BLaER1 (cell line): ENCODE data around the gene GSTM1.
"Not testable (repeated sequence)": the region's sequence is repeated elsewhere in the genome, so short reads cannot be mapped to it uniquely, and the experiment has no call there.

ENCODE experiments used
- H3K27ac ChIP-seq: shearing (Covaris generic); formaldehyde crosslinking; 2 replicates; pipeline ENCODE4 v1.8.1; 2022
- H3K27me3 ChIP-seq: shearing (Covaris generic); formaldehyde crosslinking; 2 replicates; pipeline ENCODE4 v1.8.1; 2022
- H3K36me3 ChIP-seq: shearing (Covaris generic); formaldehyde crosslinking; 2 replicates; pipeline ENCODE4 v1.8.1; 2022
- H3K4me1 ChIP-seq: shearing (Covaris generic); formaldehyde crosslinking; 2 replicates; pipeline ENCODE4 v1.8.1; 2022
- H3K4me2 ChIP-seq: shearing (Covaris generic); formaldehyde crosslinking; 2 replicates; pipeline ENCODE4 v1.8.1; 2022
- H3K4me3 ChIP-seq: shearing (Covaris generic); formaldehyde crosslinking; 2 replicates; pipeline ENCODE4 v1.8.1; 2022
- H3K9ac ChIP-seq: shearing (Covaris generic); formaldehyde crosslinking; 2 replicates; pipeline ENCODE4 v1.8.1; 2022
- H3K9me3 ChIP-seq: shearing (Covaris generic); formaldehyde crosslinking; 2 replicates; pipeline ENCODE4 v1.8.1; 2022
- H4K20me1 ChIP-seq: shearing (Covaris generic); formaldehyde crosslinking; 2 replicates; pipeline ENCODE4 v1.8.1; 2022
- Cebpa-rat ChIP-seq: shearing (Covaris generic); IDR thresholded peaks from 2 replicates; pipeline ENCODE4 v1.8.1; 2022

GSTM1 gene

GRCh38 chr1:109677459-109677858 is 10.2 kb upstream of the GSTM1 start:
- Histone ChIP-seq H3K4me3 (no peak overlapping the region), H3K27ac (no peak overlapping the region), H3K9ac (no peak overlapping the region), H3K4me1 (no peaks in the 10 kb centered on the region), H3K36me3 (no peaks in the 10 kb centered on the region), H3K4me2 (no peak overlapping the region), H4K20me1 (no peaks in the 10 kb centered on the region), H3K27me3 (no peaks in the 10 kb centered on the region), H3K9me3 (no peaks in the 10 kb centered on the region)
- TF ChIP-seq Cebpa-rat = no peak

GRCh38 chr1:109678637-109679036 is 9.0 kb upstream of the GSTM1 start:
- H3K27ac ChIP-seq, H3K4me3 ChIP-seq, H3K9ac ChIP-seq, H3K9me3 ChIP-seq, H3K4me2 ChIP-seq, H3K36me3 ChIP-seq, H4K20me1 ChIP-seq, H3K4me1 ChIP-seq, H3K27me3 ChIP-seq: not testable (repeated sequence)

- H3K9me3 ChIP-seq, H3K27ac ChIP-seq, H3K27me3 ChIP-seq, H3K4me2 ChIP-seq, H3K36me3 ChIP-seq, H3K4me3 ChIP-seq, H4K20me1 ChIP-seq, H3K9ac ChIP-seq: not testable (repeated sequence)
- peaks cover 14% of the 10 kb centered on the region for H3K4me1 ChIP-seq
These were observed 2.8 kb upstream of the GSTM1 start for GRCh38 chr1:109684777-109685176.

- H3K27me3 ChIP-seq, H3K4me3 ChIP-seq, H3K9ac ChIP-seq, H3K27ac ChIP-seq, H4K20me1 ChIP-seq, H3K4me2 ChIP-seq, H3K9me3 ChIP-seq: not testable (repeated sequence)
- Histone ChIP-seq H3K4me1 (peaks cover 14% of the 10 kb centered on the region), H3K36me3 (peaks cover 14% of the 10 kb centered on the region)
These were observed 2.2 kb upstream of the GSTM1 start for GRCh38 chr1:109685399-109685798.

GRCh38 chr1:109685890-109686289 is 1.7 kb upstream of the GSTM1 start:
- not testable (repeated sequence) for H3K9me3 ChIP-seq, H3K27ac ChIP-seq, H3K4me2 ChIP-seq, H4K20me1 ChIP-seq, H3K27me3 ChIP-seq, H3K9ac ChIP-seq, H3K4me3 ChIP-seq
- peaks cover 19% of the 10 kb centered on the region for H3K36me3 ChIP-seq
- peaks cover 14% of the 10 kb centered on the region for H3K4me1 ChIP-seq

- H3K9ac ChIP-seq = peak overlapping the region; percentile 84
These were observed 508 bp upstream of the GSTM1 start for GRCh38 chr1:109687109-109687508.

GRCh38 chr1:109689844-109690405 is 2.3 kb downstream of the GSTM1 start:
- Histone ChIP-seq H3K36me3 (peaks cover 45% of the 10 kb centered on the region), H3K4me3 (no peak overlapping the region), H4K20me1 (no peaks in the 10 kb centered on the region), H3K4me2 (no peak overlapping the region), H3K9ac (no peak overlapping the region), H3K27ac (no peak overlapping the region), H3K9me3 (peaks cover 2% of the 10 kb centered on the region), H3K27me3 (no peaks in the 10 kb centered on the region), H3K4me1 (peaks cover 14% of the 10 kb centered on the region)
- TF ChIP-seq Cebpa-rat = no peak

More at GRCh38 chr1:109687109-109687508, 508 bp upstream of the GSTM1 start:
- not testable (repeated sequence) for H3K27me3 ChIP-seq, H4K20me1 ChIP-seq, H3K9me3 ChIP-seq
- peak overlapping the region; percentile 69 for H3K4me3 ChIP-seq
- peaks cover 14% of the 10 kb centered on the region for H3K4me1 ChIP-seq
- H3K27ac ChIP-seq = peak overlapping the region; percentile 86
- peak overlapping the region; percentile 89 for H3K4me2 ChIP-seq
- H3K36me3 ChIP-seq = peaks cover 30% of the 10 kb centered on the region

- Histone ChIP-seq H3K4me2 (no peak overlapping the region), H3K9me3 (no peaks in the 10 kb centered on the region), H3K4me1 (peaks cover 14% of the 10 kb centered on the region), H4K20me1 (no peaks in the 10 kb centered on the region), H3K36me3 (peaks cover 59% of the 10 kb centered on the region), H3K27ac (no peak overlapping the region), H3K27me3 (no peaks in the 10 kb centered on the region), H3K4me3 (no peak overlapping the region), H3K9ac (no peak overlapping the region)
- TF ChIP-seq Cebpa-rat = no peak
These were observed 4.1 kb downstream of the GSTM1 start for GRCh38 chr1:109691759-109692158.

GRCh38 chr1:109694400-109694799 is 6.8 kb downstream of the GSTM1 start:
- not testable (repeated sequence) for H4K20me1 ChIP-seq, H3K4me1 ChIP-seq, H3K9me3 ChIP-seq, H3K27ac ChIP-seq, H3K4me3 ChIP-seq, H3K27me3 ChIP-seq, H3K9ac ChIP-seq, H3K4me2 ChIP-seq
- H3K36me3 ChIP-seq = peaks cover 62% of the 10 kb centered on the region

GRCh38 chr1:109695138-109695537 is 7.5 kb downstream of the GSTM1 start:
- not testable (repeated sequence) for H3K27ac ChIP-seq, H3K4me3 ChIP-seq, H3K4me2 ChIP-seq, H3K4me1 ChIP-seq, H4K20me1 ChIP-seq, H3K9ac ChIP-seq, H3K9me3 ChIP-seq, H3K27me3 ChIP-seq
- peaks cover 54% of the 10 kb centered on the region for H3K36me3 ChIP-seq

GRCh38 chr1:109697066-109697465 is 9.4 kb downstream of the GSTM1 start:
- Histone ChIP-seq H3K9me3 (no peaks in the 10 kb centered on the region), H3K4me2 (no peak overlapping the region), H3K27ac (no peak overlapping the region), H4K20me1 (no peaks in the 10 kb centered on the region), H3K4me1 (no peaks in the 10 kb centered on the region), H3K36me3 (peaks cover 36% of the 10 kb centered on the region), H3K9ac (no peak overlapping the region), H3K4me3 (no peak overlapping the region), H3K27me3 (no peaks in the 10 kb centered on the region)
- TF ChIP-seq Cebpa-rat = no peak

- H3K4me3 ChIP-seq, H3K27me3 ChIP-seq, H3K9me3 ChIP-seq, H3K4me2 ChIP-seq, H3K9ac ChIP-seq, H3K27ac ChIP-seq, H4K20me1 ChIP-seq, H3K4me1 ChIP-seq: not testable (repeated sequence)
- peaks cover 28% of the 10 kb centered on the region for H3K36me3 ChIP-seq
These were observed 10.2 kb downstream of the GSTM1 start for GRCh38 chr1:109697861-109698260.

GRCh38 chr1:109702940-109703339 is 15.3 kb downstream of the GSTM1 start:
- H3K36me3 ChIP-seq, H3K4me2 ChIP-seq, H3K27me3 ChIP-seq: not testable (repeated sequence)

More at GRCh38 chr1:109702940-109703339, 15.3 kb downstream of the GSTM1 start:
- H3K4me3 ChIP-seq, H4K20me1 ChIP-seq, H3K4me1 ChIP-seq, H3K27ac ChIP-seq, H3K9ac ChIP-seq: not testable (repeated sequence)
- peaks cover 28% of the 10 kb centered on the region for H3K9me3 ChIP-seq
